Renal pelvis (tissue), 4 donors: ENCODE results near the gene MEG3. TPM values are rescaled to one million over a fixed set of nuclear protein-coding genes. Genes with fewer than 3 reads are reported as not detected.
"Not testable (repeated sequence)": the region's sequence is repeated elsewhere in the genome, so short reads cannot be mapped to it uniquely, and the experiment has no call there.

Experiments
- DNase-seq: peaks from one replicate; pipeline ENCODE4 v3.0.0-alpha.2; 2013
- polyA plus RNA-seq, 3 donors: library from polyadenylated mRNA; unstranded; fragments of 120-200 nt; gene quantifications; one replicate each; pipeline ENCODE4 v1.2.1, GENCODE V29; 2013; ENCODE audit not compliant: insufficient read length in 3 of 3

MEG3 gene
- polyA plus RNA-seq, 3 donors: 122 to 305 (median 222) TPM

GRCh38 chr14:100810435-100810834 lies 15.5 kb upstream of the MEG3 start:
- no peak for DNase-seq

GRCh38 chr14:100810861-100811461 lies 15.0 kb upstream of the MEG3 start:
- no peak for DNase-seq

- DNase-seq: no peak
Measured at GRCh38 chr14:100813291-100813690, 12.6 kb upstream of the MEG3 start.

GRCh38 chr14:100815478-100816285 lies 10.2 kb upstream of the MEG3 start:
- no peak for DNase-seq

- DNase-seq: no peak
Measured at GRCh38 chr14:100816286-100816949, 9.5 kb upstream of the MEG3 start.

GRCh38 chr14:100816950-100817901 lies 8.7 kb upstream of the MEG3 start:
- no peak for DNase-seq

GRCh38 chr14:100818221-100818699 lies 7.7 kb upstream of the MEG3 start:
- no peak for DNase-seq

GRCh38 chr14:100818923-100819322 lies 7.0 kb upstream of the MEG3 start:
- DNase-seq: not testable (repeated sequence)

GRCh38 chr14:100819453-100819828 lies 6.5 kb upstream of the MEG3 start:
- DNase-seq: no peak

GRCh38 chr14:100819829-100820475 lies 6.0 kb upstream of the MEG3 start:
- DNase-seq: no peak

GRCh38 chr14:100820957-100821356 lies 5.0 kb upstream of the MEG3 start:
- no peak for DNase-seq

GRCh38 chr14:100822013-100822412 lies 3.9 kb upstream of the MEG3 start:
- DNase-seq: no peak

GRCh38 chr14:100822532-100823296 lies 3.2 kb upstream of the MEG3 start:
- peak; percentile 59 for DNase-seq

- no peak for DNase-seq
Measured at GRCh38 chr14:100823413-100824080, 2.4 kb upstream of the MEG3 start.

GRCh38 chr14:100824091-100824551 lies 1.8 kb upstream of the MEG3 start:
- DNase-seq: peak; percentile 49

GRCh38 chr14:100824901-100825712 lies 811 bp upstream of the MEG3 start:
- no peak for DNase-seq

- no peak for DNase-seq
Measured at GRCh38 chr14:100826391-100827100, 628 bp downstream of the MEG3 start.
